ENCODE data around the gene SLC24A3.
A peak's percentile ranks its signal among the peaks of the same experiment; 100 is the strongest.

SLC24A3 gene

DNA sequence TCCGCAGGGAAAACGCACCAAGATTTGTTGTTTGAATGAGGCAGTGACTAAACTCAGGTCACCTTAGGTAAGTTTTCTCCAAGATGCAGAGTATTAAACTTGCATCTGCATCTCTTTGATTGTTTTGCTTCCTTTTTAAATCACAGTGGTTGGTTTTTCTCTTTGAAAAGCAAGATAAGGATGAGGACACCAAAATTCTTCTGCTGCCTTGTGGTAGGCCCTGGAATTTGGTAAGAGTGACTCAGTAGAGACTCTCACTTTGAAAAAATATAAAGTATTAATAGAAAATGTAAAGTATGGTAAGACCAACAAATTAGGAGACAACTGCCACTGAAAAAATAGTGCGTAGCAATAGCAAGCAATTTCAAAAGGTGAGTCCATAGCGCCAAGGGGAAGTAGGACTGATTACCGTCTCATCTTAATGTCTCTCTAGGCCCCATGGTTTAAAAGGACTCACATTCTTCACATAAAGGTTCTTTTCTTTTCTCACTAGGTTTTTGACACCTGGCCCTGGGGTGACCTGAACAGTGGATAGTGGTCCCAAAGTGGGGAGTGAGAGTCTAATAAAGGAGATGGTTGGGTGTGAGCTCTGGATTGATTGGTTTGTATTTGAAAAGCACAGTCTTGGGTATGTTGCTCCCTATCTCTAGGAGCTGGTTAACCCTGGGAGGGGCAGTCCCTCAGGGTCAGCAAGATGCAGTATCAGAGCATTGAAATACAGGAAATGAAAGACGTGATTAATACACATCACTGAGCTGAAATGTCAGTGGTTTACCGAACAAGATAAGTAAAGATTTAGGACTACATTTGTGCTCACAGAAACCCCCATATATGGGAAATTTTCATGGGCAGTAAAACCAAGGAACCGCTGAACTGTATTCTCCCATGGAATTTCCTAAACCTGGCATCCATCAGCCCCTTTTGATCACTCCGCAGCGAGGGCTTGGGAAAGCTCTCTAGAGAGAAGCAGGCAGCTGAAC, 221.2 kb downstream of the SLC24A3 start:
- DNase-seq (ENCODE audit: low read depth in 2 of 2) = peak; percentile 48 to 78
- TF ChIP-seq, protein P1, sequence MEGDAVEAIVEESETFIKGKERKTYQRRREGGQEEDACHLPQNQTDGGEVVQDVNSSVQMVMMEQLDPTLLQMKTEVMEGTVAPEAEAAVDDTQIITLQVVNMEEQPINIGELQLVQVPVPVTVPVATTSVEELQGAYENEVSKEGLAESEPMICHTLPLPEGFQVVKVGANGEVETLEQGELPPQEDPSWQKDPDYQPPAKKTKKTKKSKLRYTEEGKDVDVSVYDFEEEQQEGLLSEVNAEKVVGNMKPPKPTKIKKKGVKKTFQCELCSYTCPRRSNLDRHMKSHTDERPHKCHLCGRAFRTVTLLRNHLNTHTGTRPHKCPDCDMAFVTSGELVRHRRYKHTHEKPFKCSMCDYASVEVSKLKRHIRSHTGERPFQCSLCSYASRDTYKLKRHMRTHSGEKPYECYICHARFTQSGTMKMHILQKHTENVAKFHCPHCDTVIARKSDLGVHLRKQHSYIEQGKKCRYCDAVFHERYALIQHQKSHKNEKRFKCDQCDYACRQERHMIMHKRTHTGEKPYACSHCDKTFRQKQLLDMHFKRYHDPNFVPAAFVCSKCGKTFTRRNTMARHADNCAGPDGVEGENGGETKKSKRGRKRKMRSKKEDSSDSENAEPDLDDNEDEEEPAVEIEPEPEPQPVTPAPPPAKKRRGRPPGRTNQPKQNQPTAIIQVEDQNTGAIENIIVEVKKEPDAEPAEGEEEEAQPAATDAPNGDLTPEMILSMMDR (IDR thresholded peaks at IDR 0.05; ENCODE audit: low read depth, low read length) = no peak
- no peak overlapping the region for H3K4me3 ChIP-seq (replicated peaks in 1 of 2; ENCODE audit: low read depth in 2 of 2, low read length in 2 of 2)

DNA sequence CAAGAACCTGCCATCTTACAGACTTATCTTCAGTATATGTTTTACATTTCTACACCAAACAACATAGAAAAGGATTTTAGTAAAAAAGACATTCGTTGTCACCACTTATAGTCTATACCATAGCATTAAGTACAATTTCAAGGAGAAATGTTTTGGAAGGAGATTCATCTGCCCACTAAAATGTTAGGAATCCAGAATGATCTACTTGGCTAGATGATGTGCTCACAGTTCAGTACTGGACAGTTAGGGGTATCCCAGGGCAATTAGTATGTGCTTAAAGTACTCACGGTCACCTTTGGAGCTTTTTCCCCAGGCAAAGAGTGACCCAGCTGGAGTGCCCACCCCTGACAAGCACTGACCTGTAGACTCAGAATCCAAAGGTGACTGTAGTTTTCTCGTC, 222.9 kb downstream of the SLC24A3 start:
- peak in 1 of 2 donors; percentile 26 for DNase-seq (ENCODE audit: low read depth in 2 of 2)
- TF ChIP-seq, protein P1 (IDR thresholded peaks at IDR 0.05; ENCODE audit: low read depth, low read length) = no peak
- H3K4me3 ChIP-seq (replicated peaks in 1 of 2; ENCODE audit: low read depth in 2 of 2, low read length in 2 of 2) = no peak overlapping the region

DNA sequence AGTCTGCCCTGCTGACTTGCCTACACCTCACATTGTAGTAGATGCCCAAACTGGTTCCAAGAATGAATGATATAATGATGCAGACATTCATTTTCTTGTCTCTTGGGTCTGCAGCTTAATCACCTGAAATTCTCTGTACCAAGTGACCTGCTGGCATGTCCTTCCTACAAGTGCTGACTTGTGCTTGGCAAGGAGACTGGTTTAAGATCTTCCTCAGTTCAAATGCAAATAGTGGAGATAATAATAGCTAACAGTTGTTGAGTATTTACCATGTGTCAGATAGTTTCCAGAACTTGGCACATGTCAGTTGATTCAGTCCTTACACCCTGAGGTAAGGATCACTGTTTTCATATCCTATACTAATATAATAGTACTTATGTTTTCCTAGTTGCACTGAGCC, 223.4 kb downstream of the SLC24A3 start:
- TF ChIP-seq, protein P1 (IDR thresholded peaks at IDR 0.05; ENCODE audit: low read depth, low read length) = no peak
- no peak overlapping the region for H3K4me3 ChIP-seq (replicated peaks in 1 of 2; ENCODE audit: low read depth in 2 of 2, low read length in 2 of 2)
- no peak for DNase-seq (ENCODE audit: low read depth in 2 of 2)

DNA sequence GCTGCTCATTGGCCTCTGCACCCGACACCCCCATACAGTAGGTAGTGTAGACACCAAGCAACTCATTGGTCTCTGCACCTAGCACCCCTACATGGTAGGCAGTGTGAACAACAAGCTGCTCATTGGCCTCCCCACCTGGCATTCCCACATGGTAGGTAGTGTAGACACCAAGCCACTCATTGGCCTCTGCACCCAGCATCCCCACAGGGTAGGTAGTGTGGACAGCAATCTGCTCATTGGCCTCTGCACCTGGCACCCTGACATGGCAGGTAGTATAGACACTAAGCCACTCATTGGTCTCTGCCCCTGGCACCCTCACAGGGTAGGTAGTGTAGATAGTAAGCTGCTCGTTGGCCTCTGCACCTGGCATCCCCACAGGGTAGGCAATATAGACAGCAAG, 226.0 kb downstream of the SLC24A3 start:
- H3K4me3 ChIP-seq (replicated peaks in 1 of 2; ENCODE audit: low read depth in 2 of 2, low read length in 2 of 2) = no peak overlapping the region
- DNase-seq (ENCODE audit: low read depth in 2 of 2) = no peak
- TF ChIP-seq, protein P1 (IDR thresholded peaks at IDR 0.05; ENCODE audit: low read depth, low read length) = no peak

DNA sequence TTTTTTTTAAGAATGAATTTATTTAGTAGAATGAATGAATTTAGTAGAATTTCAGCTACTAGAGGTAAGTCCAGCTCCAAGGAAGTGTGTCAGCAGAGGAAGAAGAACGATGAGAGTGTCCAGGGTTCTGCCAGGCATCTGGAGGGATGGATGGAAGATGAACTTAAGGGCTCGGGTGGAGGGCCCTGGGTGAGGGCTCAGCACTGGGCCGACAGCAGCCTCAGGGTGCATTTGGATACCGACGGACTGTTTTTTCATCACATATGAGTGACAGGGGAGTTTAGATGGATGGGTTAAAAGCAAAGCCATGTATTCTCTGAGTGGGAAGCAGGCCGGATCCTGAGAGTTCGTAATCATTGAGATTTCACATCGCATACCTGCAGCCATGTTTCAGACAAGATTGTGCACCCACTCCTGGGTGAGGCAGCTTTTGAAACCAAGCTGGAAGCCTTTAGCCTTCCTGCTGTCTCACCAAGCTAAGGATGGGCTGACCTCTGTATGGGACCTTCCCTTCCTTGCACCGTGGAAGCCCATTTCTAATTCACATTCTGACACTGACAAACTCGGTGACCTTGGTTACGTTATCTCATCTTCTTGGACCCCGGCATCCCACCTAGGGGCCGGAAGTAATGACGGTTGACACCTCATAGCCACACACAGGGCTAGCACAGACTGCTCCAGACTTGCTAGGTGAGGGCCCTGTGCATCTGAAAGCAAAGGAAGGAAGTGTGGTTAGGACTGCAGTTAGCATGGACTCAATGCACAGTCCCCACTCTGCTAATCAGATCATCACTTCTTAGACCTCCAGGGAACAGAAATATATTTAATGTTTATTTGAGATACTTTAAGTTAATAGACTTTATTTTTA, 228.5 kb downstream of the SLC24A3 start:
- DNase-seq (ENCODE audit: low read depth in 2 of 2) = no peak
- no peak overlapping the region for H3K4me3 ChIP-seq (replicated peaks in 1 of 2; ENCODE audit: low read depth in 2 of 2, low read length in 2 of 2)
- TF ChIP-seq, protein P1 (IDR thresholded peaks at IDR 0.05; ENCODE audit: low read depth, low read length) = no peak

DNA sequence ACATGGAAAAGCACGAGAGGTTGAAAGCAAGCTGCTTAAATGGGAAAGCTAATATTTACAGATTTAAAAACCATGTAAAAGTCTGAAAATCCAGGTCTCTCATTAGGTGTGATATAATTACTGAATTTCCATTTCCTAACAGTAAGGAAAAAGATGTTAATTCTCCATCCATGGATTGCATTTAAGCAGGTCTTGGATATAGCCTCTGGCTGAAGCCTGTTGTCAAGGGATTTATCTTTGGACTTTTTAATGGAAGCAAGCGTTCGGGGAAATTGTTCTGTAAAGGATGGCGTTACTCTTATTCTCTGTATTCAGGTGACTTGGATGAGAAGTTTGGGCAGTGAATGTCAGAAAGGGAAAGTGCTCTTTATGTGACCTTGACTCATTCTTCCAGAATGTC, 233.8 kb downstream of the SLC24A3 start:
- H3K4me3 ChIP-seq (replicated peaks in 1 of 2; ENCODE audit: low read depth in 2 of 2, low read length in 2 of 2) = no peak overlapping the region
- DNase-seq (ENCODE audit: low read depth in 2 of 2) = no peak
- TF ChIP-seq, protein P1 (IDR thresholded peaks at IDR 0.05; ENCODE audit: low read depth, low read length) = no peak

Data from cardiac fibroblast (primary cell).